Middle frontal gyrus (tissue), 1 donor: Measurements from ENCODE around the gene NUDT14.

Experiments used
- DNase-seq: peaks from one replicate; pipeline ENCODE4 v3.0.0-alpha.2; 2015; ENCODE audit warnings: low spot score; ENCODE audit errors: extremely low spot score

The NUDT14 gene

DNA sequence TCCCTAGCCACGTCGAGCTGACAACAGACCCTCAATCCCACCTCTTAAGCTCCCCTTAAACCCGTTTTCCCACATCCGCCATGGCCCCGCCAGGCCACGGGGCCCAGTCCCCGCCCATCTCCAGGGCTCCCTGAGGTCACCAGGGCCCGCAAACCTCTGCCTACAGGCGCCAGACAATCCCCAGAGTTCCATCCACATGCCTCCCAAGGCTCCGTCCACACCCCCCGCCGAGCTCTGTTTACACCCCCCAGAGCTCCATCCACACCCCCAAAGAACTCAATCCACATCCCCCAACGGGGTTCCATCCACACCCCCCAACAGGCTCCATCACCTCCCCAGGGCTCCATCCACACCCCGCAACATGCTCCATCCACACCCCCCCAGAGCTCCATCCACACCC is 21.8 kb downstream of the NUDT14 start:
- no peak for DNase-seq

DNA sequence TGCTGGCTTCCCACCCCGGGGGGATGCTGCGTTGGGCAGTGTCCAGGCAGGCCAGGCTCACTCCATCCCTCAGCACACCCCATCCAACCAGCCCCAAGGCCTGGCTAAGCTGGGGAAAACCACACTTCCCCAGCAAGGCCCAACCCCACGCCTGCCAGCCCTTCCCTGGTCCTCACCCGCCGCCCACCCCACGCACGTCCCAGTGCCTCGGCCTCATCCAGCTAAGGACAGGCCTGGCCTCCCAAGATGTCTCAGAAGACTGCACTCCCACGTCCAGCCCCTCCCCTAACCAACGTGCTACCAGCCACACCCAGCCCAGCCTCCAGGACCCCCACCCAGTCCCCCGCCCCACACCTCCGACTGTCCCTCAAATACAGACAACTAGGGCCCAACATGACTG is 22.3 kb downstream of the NUDT14 start:
- DNase-seq: no peak

DNA sequence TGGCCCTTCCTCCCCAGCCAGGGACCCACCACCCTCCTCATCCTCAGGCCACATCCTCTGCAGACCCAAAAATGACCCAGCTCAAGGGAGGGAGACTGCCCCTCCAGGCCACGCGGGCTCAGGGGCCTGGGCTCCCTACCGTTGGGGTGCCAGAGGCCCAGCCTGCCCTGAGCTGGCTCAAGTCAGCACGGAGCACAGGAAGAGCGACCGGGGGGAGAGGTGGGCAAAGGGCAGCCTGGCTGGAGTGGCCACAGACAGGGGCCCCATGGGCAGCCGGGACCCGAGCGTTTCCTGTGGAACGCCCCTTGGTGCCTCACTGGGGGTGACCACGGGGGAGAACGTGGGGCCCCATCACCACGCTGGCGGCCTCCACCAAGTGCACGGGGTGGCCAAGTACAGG is 23.2 kb downstream of the NUDT14 start:
- DNase-seq: no peak

DNA sequence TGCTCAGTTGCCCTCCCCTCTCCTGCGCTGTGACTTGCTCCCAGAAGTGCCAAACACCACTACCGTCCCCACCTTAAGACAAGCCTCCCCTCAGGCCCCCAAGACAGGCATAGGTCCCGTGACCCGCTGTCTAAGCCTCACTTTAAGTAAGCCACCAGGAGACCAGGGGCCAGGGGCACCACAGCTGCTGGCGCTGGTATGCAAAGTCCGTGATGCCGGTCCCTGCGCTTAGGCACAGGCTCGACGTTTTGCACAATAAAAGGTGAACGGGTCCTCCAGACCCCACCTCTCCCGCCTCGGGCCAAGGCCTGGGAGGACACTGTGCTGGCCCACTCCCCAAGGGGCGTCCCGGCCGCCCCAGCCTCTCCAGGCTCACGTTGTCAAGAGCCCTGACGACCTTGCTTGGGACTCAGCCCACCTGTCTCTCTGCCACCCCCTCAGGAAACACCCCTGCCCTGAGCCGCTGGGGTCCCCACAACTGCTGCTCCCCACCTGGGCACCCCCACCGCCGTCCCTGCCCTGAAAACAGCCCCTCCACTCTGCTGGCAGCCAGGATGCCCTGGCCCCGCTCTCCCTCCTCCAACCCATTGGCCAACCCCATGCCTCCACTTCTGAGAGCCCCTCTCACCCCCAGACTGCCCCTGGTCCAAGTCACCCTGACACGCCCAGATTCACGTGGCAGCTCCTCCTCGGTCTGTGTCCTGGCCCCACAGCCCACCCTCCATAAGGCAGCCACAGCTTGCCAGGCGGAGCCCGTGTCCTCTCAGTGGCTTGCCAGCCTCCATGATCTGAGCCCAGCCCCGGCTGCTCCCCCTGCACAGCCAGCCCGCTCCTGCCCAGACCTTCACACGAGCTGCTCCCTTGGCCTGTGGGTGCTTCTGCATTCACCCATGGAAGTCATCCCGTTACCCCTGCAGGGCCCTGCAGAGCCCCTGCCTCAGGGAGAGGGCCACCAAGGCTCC is 24.4 kb downstream of the NUDT14 start:
- no peak for DNase-seq

DNA sequence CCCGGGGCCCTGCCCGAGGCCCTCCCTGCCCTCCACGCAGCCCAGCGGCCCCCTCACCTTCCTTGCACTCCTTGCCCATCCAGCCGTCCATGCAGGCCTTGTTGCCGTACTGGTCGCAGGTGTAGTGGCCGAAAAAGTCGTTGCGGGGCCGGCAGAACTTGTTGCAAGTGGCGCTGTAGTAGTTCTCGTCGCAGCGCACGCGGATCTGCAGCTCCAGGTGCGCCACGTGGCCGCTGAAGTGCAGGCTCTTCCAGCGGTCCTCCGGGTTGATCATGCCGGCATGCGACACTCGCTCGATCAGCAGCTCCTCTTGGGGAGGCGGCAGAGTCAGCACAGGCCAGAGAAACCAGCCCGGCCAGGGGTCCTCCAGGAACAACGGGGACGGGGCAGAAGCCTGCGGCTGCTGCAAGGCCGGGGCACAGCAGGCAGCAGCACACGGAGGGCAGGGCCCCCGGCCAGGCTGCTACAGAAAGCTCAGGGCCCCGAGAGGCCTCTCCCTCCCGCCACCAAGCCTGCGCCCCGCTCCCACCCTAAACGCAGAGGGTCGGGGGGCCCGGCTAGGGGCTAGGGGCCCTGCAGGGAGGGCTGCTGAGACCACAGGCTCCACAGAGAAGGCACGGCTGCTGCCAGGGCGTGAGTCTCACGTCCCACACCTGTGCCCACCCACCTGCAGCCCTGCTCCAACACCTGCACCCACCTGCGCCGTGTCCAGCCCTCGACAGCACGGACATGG is 25.3 kb downstream of the NUDT14 start:
- no peak for DNase-seq

DNA sequence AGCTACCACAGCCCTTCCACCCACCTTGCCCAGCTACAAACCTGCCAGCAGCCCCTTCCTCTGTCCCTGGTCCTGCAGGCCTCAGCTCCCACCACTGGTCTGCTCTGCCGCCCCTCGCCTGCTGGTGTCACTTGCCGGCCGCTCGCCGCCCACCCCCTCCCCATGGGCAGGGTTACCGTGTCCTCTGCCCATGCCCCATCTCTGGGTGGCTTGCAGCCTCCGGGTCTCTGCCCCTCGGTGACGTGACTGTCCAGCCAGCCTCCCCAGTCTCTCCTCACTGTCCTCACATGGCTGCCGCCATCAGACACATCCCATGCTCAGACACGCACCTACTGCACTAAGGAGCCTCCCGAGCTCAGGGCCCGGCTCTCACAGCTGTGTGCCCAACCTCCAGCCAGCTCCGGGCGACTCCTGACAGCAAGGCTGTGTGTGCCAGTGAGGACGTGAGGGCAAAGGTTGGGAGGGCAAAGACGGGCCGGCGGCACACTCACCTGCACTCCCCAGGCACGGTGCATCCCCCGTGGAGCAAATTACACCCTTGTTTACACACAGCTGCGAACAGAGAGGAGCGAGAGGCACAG is 26.0 kb downstream of the NUDT14 start:
- DNase-seq: no peak

DNA sequence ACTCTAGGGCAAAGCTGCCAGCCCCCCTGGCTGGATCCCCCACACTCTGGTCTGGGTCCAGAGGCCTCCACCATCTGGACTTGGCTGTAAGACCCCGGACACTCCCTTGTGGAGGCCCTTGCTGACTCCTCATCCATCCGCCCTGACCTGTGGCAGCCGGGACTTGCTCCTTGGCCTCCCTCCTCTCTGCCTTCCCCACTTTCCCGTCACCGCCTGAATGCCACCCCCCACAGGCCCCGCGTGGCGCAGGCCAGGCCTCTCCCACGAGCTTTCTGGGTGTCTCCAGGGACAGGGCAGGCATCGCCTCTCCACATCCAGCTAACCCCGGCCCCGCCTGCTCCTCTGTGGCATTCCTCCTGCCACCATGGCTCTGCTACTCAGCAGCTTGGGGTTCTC is 26.6 kb downstream of the NUDT14 start:
- DNase-seq: no peak

DNA sequence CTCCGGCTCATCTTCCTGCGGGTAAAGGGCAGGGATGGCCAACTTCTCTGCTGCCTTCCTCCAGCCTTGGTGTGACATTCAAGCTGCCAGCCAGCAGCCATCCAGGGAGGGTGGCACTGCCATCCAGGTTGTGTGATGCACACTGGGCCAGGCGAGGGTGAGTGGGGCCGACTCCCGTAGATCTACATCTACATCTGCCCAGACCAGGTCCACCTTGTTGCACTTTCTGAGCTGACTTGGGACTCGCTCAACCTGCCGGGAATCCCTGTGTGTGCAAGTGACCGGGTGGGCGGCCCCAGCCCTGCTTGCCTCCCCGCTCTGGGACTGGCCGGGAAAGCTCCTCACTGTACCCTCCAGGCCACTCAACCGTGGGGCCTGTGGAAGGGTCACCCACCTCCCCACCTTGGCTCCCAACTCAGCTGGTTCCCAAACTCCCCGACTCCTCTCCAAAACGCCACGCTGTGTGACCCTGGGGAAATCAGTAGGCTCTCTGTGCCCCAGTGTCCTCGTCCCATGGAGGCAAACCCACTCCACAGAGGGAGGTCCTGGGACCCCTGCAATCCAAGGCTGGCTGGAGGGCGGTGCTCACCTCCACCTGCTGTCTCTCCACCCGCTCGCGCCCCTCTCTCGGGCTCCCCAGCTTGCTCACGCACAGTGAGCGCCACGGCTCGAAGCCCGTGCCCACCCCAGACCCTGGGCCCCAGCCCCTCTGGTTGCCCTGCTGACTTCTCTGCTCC is 27.2 kb downstream of the NUDT14 start:
- DNase-seq: no peak

DNA sequence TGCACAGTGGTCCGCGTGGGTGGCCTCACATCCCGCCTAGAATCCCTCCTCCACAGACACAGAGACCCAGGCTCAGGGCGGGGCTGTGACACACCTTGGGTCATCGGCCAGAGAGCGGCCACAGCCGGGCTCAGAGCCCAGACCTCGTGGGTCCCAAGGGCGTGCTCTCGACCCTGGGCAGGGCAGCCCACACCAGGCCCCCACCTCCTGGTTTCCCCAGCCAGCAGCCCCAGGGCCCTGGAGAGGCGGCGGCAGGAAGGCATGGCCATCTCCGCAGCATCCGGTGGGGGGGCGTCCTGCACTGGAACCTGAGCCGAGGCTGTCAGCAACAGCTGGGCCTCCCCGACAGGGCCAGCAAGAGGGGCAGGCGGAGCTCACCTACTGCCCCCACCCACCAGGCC is 27.8 kb downstream of the NUDT14 start:
- DNase-seq: no peak

DNA sequence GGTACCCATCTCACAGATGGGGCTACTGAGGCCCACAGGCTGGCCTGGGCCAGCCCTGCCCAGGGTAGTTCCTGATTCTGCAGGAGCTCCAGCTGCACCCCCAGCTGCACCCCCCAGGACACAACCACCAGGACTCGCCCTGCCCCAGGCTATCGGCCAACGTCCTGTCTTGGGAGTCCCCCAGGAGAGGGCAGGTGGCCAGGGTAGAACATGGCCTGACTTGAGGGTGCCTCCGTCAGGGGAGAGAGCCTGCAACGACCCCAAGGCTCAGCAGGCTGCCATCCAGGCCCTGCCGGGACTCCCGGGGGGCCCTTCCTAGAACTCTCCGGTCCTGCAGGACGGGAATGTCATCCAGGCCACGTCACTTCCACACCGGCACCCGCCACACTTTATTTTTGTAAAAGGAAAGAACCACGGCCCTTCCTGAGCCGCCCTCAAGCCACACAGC is 28.3 kb downstream of the NUDT14 start:
- DNase-seq: no peak

DNA sequence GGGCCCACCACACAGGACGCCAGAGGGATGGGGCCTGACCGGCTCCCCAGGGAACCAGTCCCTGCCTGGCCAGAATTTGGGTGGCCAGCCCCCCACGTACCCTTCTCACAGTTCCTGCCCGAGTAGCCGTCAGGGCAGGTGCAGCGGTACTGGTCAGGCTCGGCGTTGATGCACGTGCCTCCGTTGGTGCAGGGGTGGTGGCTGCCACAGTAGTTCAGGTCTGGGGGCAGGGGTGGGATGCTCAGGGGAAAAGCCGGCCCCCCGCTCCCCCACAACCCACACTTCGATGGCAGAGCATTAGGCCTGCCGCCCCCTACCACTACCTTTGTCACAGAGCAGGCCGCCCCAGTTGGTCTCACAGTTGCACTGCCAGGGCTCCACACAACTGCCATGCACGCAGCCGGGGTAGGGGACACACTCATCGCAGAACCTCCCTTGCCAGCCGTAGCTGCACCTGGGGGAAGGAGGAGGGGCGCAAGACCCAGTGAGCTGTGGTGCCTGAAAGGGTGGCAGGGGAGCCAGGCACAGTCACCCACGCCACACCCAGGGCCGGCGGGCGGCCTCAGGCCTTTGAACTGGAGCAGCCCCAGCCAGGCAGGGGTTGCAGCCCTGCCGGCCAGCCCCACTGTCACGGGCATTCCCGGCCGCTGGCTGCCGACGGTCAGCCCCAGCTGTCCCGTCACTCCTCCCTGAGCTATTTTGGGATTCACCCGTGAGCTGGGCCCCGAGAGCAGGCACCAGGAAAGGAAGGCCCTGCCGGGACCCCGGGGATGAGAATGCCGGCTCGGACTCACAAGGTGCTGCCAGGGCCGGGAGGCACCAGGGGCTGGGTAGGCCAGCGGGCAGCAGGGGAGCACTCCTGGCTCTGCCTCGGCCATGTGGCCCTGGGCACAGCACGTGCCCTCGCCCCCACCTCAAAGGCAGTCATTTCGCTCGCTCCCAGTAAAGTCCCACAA is 29.0 kb downstream of the NUDT14 start:
- no peak for DNase-seq

DNA sequence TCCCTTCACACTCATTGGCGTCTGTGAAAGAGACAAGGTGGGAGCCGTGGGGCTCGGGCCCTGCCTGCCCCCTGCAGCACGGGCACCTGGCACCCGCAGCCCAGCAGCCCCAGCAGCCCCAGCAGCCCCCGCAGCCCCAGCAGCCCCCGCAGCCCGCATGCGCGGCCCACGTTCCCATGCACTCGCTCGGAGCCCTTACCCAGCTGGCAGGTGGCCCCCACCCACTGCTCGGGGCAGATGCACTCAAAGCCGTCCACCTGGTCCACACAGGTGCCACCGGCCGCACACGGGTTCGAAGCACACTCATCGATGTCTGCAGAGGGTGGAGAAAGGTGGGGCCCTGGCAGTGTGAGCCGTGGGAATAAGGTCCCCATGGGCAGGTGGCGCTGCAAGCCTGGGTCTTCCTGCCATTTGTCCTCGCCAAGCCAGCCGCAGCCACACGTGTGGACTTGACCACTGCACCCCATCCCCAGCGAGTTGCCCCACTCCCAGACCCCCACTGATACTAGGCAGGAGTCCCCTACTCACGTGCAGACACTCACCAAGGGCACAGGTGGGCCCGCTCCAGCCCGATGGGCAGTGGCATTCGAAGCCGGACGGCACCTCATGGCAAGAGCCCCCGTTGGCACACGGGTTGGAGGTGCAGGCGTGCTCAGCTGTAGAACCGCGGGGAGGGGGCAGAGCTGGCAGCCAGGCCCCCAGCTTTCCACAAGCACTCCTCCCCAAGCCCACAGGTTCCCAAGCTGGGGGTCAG is 29.9 kb downstream of the NUDT14 start:
- no peak for DNase-seq

DNA sequence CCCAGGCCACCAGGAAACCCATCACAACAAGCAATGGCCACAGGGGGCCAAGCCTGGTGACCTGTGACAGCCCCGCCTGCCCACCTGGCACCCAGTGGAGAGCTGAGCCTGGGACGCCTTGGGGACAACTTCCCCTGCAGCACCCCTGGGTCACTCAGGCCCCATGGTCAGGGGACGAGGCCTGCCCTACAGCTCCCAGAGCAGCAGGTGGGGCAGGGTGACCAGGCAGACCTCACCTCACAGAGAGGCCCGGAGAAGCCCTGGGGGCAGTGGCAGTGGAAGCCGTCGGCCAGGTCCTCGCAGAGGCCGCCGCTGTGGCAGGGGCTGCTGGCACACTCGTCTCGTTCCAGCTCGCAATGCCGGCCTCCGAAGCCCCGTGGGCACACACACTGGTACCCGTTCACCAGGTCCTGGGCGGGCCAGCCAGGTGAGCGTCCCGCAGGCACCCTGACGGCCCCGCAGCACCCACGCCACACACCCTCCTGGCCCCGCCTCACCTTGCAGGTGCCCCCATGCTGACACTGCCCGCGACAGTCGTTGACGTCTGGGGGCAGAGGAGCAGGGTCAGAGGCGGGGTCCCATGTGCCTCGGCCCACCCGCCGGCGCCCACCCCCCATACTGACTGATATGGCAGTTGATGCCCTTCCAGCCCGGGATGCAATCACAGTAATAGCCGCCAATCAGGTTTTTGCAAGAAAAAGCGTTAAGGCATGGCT is 30.6 kb downstream of the NUDT14 start:
- DNase-seq: no peak

DNA sequence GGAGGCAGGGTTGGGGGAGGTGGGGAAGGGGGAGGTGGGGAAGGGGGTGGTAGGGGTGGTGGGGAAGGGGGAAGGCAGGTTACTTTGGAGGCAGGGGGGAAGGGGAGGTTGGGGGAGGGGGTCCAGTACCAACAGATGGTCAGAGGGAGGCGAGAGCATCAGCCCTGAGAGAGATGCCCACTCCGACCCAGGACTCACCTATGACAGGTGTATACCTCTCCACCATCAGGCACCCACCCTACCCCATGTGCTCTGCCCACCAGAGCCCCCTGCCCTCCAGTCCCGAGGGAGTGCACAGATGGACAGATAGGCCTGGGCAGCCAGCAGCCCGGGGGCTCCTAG is 31.1 kb downstream of the NUDT14 start:
- no peak for DNase-seq

DNA sequence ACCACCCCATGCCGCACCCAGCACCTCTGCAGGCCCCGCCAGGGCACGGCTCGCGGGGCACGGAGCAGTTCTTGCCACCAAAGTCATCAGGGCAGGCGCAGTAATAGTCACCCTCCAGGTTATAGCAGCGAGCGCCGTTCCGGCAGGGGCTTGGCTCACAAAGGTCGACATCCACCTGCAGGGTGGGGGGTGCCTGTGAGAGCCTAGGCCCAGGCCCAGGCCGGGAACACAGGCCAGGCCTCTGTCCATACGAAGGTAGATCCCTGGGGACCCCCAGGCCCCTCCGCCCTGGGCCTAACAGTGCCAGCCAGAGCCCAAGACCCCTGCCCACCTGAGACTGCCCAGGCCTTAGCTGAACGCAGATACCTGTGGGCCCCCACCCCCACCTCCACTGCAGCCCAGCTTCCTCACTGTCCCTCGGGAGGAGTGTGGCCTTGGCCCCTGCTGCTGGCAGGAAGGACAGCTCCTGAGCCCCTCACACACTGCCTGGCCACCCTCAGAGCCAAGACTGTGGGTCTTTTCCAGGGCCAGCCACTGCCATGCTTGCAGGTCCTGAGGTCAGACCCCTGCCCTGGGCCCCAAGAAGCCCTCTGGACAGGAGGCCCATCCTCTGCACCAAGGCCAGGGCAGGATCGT is 31.8 kb downstream of the NUDT14 start:
- no peak for DNase-seq

DNA sequence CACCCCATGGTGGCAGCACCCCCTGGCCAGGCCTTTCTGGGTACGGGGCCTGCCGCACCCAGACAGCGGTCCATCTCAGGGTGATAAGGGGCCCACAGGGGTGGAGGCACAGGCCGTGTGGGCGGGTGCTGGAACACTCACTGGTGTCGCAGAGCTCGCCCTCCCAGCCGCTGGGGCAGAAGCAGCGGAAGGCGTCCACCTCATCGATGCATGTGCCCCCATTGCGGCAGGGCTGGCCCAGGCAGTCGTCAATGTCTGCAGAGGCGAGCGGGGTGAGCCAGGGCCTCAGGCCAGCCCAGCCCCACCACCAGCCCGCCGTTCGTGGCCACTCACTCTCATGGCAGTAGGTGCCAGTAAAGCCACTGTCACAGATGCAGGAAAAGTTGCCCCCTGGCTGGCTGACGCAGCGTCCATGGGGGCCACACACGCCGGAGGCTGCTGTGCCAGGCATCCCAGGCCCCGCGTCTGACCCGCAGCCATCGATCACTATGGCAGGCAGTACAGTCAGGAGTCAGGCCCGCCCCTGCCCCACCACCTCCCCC is 32.4 kb downstream of the NUDT14 start:
- no peak for DNase-seq

DNA sequence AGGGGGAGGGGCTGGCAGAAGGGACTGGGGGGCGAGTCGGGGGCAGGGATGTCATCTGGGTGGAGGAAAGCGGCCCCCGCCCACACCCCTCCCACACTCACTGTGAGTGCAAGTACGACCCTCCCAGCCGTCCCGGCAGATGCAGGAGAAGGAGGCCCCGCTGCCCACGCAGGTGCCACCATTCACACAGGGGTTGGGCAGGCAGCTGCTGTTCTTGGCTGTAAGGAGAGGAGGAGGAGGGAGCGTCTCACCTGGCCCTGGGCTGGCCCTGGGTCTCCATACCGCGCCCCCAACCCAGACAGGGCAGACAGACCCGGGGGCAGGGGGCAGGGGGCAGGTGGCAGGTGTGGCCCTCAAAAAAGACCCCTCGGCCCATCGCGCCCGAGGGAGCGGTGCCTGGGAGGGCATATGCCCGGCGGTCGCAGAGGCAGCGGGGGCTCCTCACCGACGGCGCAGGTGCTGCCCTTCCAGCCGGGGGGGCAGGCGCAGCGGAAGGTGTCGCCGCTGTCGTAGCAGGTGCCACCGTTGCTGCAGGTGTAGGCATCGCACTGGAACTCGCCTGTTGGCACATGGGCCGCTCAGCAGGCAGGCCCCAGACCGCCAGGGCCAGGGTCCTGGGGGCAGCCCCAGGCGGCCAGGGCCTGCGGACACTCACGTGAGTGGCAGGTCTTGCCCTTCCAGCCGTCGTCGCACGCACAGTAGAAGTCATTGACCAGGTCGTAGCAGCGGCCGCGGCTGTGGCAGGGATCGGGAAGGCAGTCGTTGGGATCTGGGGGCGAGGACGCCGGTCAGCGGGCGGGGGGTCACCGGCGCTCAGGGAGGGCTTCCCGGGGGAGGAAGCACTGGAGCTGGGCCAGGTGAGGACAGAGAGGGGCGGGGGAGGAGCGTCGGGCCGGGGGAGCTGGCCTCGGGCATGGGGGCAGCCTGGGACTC is 33.2 kb downstream of the NUDT14 start:
- DNase-seq: no peak
